CD14-positive monocyte (primary cell): ENCODE measurements around the gene IL1RAPL1. TPM values are rescaled to one million over a fixed set of nuclear protein-coding genes. Genes with fewer than 3 reads are reported as not detected.

Experiments used
- DNase-seq, 3 donors: peaks; one replicate each; pipeline ENCODE4 v3.0.0-alpha.2; 2011 to 2022
- H2AFZ ChIP-seq: 2 replicates; pipeline ENCODE4 v1.6.0; 2012; ENCODE audit warnings: mild to moderate bottlenecking, low read depth, low read length, inconsistent platforms; ENCODE audit not compliant: insufficient read depth, poor library complexity, severe bottlenecking
- H3K27ac ChIP-seq, 2 donors: 1 replicate in 1 of 2; 2 replicates in 1 of 2; pipeline ENCODE4 v1.5.1; 2012 to 2013; ENCODE audit warnings: low read length in 2 of 2, control low read depth in 1 of 2, inconsistent platforms in 1 of 2, low read depth in 1 of 2, mild to moderate bottlenecking in 1 of 2
- H3K27me3 ChIP-seq, 2 donors: one replicate each; pipeline versions ENCODE4 v1.6.0 to v1.6.1; 2011 to 2013; ENCODE audit warnings: low read length in 2 of 2; ENCODE audit not compliant: control insufficient read depth in 2 of 2, insufficient read depth in 2 of 2
- H3K36me3 ChIP-seq, 2 donors: replicated peaks in 1 of 2; 1 replicate in 1 of 2; 2 replicates in 1 of 2; pipeline versions ENCODE4 v1.5.1 to v1.6.1; 2012 to 2013; ENCODE audit warnings: low read length in 2 of 2, control low read depth in 1 of 2, inconsistent platforms in 1 of 2, mild to moderate bottlenecking in 1 of 2; ENCODE audit not compliant: insufficient read depth in 2 of 2, control insufficient read depth in 1 of 2
- H3K4me1 ChIP-seq, 2 donors: 1 replicate in 1 of 2; 2 replicates in 1 of 2; pipeline versions ENCODE4 v1.5.1 to v1.6.1; 2012 to 2013; ENCODE audit warnings: low read length in 2 of 2, control low read depth in 1 of 2, inconsistent platforms in 1 of 2, mild to moderate bottlenecking in 1 of 2, moderate library complexity in 1 of 2; ENCODE audit not compliant: insufficient read depth in 2 of 2, control insufficient read depth in 1 of 2
- H3K4me2 ChIP-seq: replicated peaks from 2 replicates; pipeline ENCODE3; 2012; ENCODE audit warnings: low read length, moderate library complexity, mild to moderate bottlenecking; ENCODE audit not compliant: poor library complexity, severe bottlenecking; ENCODE audit errors: extremely low read depth
- H3K4me3 ChIP-seq, 3 experiments: fragments of 200-600 bp in 1 of 3; sonication (generic) in 1 of 3; replicated peaks in 1 of 3; 1 replicate in 2 of 3; 2 replicates in 1 of 3; pipeline ENCODE4 v1.5.1; 2011 to 2013; ENCODE audit warnings: low read length in 3 of 3, mild to moderate bottlenecking in 3 of 3, control low read depth in 2 of 3, low read depth in 2 of 3, inconsistent platforms in 1 of 3, moderate library complexity in 1 of 3
- H3K79me2 ChIP-seq: 2 replicates; pipeline ENCODE4 v1.6.0; 2012; ENCODE audit warnings: mild to moderate bottlenecking, control low read depth, inconsistent platforms, low read length, moderate library complexity; ENCODE audit not compliant: insufficient read depth
- H3K9ac ChIP-seq: 2 replicates; pipeline ENCODE4 v1.6.0; 2017; ENCODE audit warnings: low read length, mild to moderate bottlenecking; ENCODE audit not compliant: insufficient read depth, poor library complexity, severe bottlenecking
- H3K9me3 ChIP-seq, 2 donors: replicated peaks in 1 of 2; 1 replicate in 1 of 2; 2 replicates in 1 of 2; pipeline versions ENCODE4 v1.5.1 to v1.6.1; 2012 to 2013; ENCODE audit warnings: low read length in 2 of 2, control low read depth in 1 of 2; ENCODE audit not compliant: control insufficient read depth in 1 of 2, insufficient read depth in 1 of 2
- H4K20me1 ChIP-seq: 2 replicates; pipeline ENCODE4 v1.6.0; 2012; ENCODE audit warnings: mild to moderate bottlenecking, low read length, control low read depth, moderate library complexity; ENCODE audit not compliant: insufficient read depth
- H3K27ac Mint-ChIP-seq, 7 donors: one replicate each; pipeline ENCODE4 v1.8.0; 2020; ENCODE audit warnings: mild to moderate bottlenecking in 7 of 7, mixed read lengths in 7 of 7, moderate library complexity in 6 of 7, inconsistent platforms in 2 of 7
- H3K27me3 Mint-ChIP-seq, 3 donors: one replicate each; pipeline ENCODE4 v1.8.0; 2021 to 2022; ENCODE audit warnings: low read depth in 3 of 3, mild to moderate bottlenecking in 3 of 3, mixed read lengths in 3 of 3, moderate library complexity in 3 of 3, inconsistent platforms in 1 of 3
- H3K36me3 Mint-ChIP-seq, 2 donors: one replicate each; pipeline ENCODE4 v1.8.0; 2020; ENCODE audit warnings: mixed read lengths in 2 of 2, inconsistent platforms in 1 of 2, mild to moderate bottlenecking in 1 of 2
- H3K4me1 Mint-ChIP-seq: one replicate; pipeline ENCODE4 v1.8.0; 2020; ENCODE audit warnings: mild to moderate bottlenecking, mixed read lengths
- H3K4me3 Mint-ChIP-seq, 2 donors: one replicate each; pipeline ENCODE4 v1.8.0; 2020; ENCODE audit warnings: mild to moderate bottlenecking in 2 of 2, mixed read lengths in 2 of 2, moderate library complexity in 1 of 2
- H3K9me3 Mint-ChIP-seq, 7 donors: one replicate each; pipeline ENCODE4 v1.8.0; 2020 to 2022; ENCODE audit warnings: mixed read lengths in 7 of 7, mild to moderate bottlenecking in 6 of 7, moderate library complexity in 6 of 7, inconsistent platforms in 2 of 7
- WGBS: methylation state at CpG from one replicate; pipeline ENCODE4 v1.1.5; 2013; ENCODE audit warnings: missing lambda C conversion rate; ENCODE audit not compliant: insufficient coverage; 5-methylcytosine and 5-hydroxymethylcytosine counted together
- intact Hi-C, 2 donors: fragments of 100-400 bp; cut with micrococcal nuclease; formaldehyde crosslinking; loops; one replicate each; pipeline versions ENCODE4 v1.15.0 to v1.15.1; 2023
- polyA plus RNA-seq, 3 donors: library from polyadenylated mRNA; depleted of rRNA in 1 of 3; unstranded in 2 of 3; stranded (reverse) in 1 of 3; fragments of 300-500 nt in 2 of 3; fragments of >200 nt in 1 of 3; fragmentation: Illumina TruSeq in 2 of 3; gene quantifications; 1 replicate in 2 of 3; 2 replicates in 1 of 3; pipeline ENCODE4 v1.2.3, GENCODE V29; 2012 to 2021
- TF ChIP-seq, protein P1 (sequence below): fragments of 200-600 bp; IDR thresholded peaks from one replicate; pipeline ENCODE4 v1.8.0; 2022; ENCODE audit warnings: antibody characterized with exemption, mild to moderate bottlenecking

The IL1RAPL1 gene
- polyA plus RNA-seq, 3 donors = not detected

DNA sequence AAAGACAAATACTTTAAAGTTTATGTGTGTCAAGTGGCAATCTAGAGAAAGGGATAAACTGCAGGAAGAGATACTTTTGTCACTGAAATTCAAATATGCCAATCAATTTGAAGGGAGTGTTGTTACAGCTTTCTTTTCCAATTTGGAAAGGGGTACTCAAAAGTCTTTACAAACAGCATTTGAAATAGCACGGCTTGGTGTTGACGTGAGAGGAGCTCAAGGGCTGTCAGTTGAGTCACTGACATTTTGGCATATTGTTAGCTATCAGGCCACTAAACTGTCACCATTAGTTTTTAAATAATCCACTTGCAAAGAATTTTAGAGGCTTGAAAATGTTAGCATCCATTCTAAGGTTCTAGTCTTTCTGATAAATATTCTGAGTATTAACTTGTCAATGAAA, 698.4 kb downstream of the IL1RAPL1 start:
- DNase-seq = no peak
- Mint-ChIP-seq H3K4me1 (no peaks in the 10 kb centered on the region), H3K4me3 (no peak overlapping the region), H3K27ac (no peak overlapping the region), H3K9me3 (peaks cover 0 to 2% (median 0%) of the 10 kb centered on the region in 7 donors), H3K27me3 (no peaks in the 10 kb centered on the region), H3K36me3 (no peaks in the 10 kb centered on the region)
- TF ChIP-seq, protein P1, sequence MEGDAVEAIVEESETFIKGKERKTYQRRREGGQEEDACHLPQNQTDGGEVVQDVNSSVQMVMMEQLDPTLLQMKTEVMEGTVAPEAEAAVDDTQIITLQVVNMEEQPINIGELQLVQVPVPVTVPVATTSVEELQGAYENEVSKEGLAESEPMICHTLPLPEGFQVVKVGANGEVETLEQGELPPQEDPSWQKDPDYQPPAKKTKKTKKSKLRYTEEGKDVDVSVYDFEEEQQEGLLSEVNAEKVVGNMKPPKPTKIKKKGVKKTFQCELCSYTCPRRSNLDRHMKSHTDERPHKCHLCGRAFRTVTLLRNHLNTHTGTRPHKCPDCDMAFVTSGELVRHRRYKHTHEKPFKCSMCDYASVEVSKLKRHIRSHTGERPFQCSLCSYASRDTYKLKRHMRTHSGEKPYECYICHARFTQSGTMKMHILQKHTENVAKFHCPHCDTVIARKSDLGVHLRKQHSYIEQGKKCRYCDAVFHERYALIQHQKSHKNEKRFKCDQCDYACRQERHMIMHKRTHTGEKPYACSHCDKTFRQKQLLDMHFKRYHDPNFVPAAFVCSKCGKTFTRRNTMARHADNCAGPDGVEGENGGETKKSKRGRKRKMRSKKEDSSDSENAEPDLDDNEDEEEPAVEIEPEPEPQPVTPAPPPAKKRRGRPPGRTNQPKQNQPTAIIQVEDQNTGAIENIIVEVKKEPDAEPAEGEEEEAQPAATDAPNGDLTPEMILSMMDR = no peak
- Histone ChIP-seq H3K4me3 (no peak overlapping the region), H3K79me2 (no peaks in the 10 kb centered on the region), H3K9ac (no peak overlapping the region), H3K9me3 (peaks cover 0 to 3% of the 10 kb centered on the region in 2 donors), H2AFZ (no peak overlapping the region), H3K4me1 (no peaks in the 10 kb centered on the region), H3K27ac (no peak overlapping the region), H3K27me3 (no peaks in the 10 kb centered on the region), H3K36me3 (no peaks in the 10 kb centered on the region), H4K20me1 (no peaks in the 10 kb centered on the region), H3K4me2 (no peak overlapping the region)
- intact Hi-C loops = no loop called here
- WGBS = 80% methylated on average over 1 of the region's 2 CpGs

DNA sequence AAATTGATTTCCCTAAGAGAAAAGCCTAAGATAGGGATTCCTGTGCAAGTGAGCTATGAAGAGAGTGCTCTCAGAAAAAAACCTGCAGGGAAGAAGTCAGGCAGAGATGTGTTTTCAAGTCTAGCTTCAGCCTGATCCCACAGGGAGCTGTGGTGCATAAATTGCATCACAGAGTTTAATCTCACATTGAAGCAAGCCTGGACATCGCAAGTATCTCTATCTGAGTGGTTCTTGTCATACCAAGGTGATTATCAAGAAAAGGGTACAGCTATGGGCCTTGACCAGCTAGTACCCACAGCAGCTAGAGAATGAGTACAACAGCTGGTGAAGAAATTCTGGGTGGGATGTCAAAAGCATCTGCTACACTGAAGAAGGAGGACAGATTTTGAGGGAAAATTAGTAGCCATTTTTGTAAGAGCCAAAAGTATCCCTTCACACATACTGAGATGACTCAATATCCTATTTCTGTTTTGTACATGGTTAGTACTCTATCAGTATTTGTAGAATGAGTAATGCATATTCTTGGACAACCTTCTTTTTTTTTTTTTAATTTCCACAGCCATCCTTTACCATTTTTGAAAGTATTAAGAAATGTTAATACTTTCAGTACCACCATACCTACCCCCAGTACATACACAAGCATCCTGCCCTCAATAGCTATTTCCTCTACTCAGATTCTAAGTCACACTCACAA, 708.9 kb downstream of the IL1RAPL1 start:
- H3K9ac ChIP-seq = no peak overlapping the region
- H3K27me3 ChIP-seq = no peaks in the 10 kb centered on the region
- intact Hi-C loops = no loop called here
- no peaks in the 10 kb centered on the region for H3K4me1 Mint-ChIP-seq
- no peak overlapping the region for H3K4me3 ChIP-seq
- H3K27ac Mint-ChIP-seq = no peak overlapping the region
- H3K27ac ChIP-seq = no peak overlapping the region
- no peaks in the 10 kb centered on the region for H3K9me3 ChIP-seq
- no peak overlapping the region for H3K4me2 ChIP-seq
- H2AFZ ChIP-seq = no peak overlapping the region
- no peak for DNase-seq
- WGBS = no CpG with 5 or more reads among the region's 1 CpG
- no peaks in the 10 kb centered on the region for H3K79me2 ChIP-seq
- H3K27me3 Mint-ChIP-seq = peaks cover 0 to 3% (median 2%) of the 10 kb centered on the region in 3 donors
- no peaks in the 10 kb centered on the region for H3K36me3 ChIP-seq
- H3K4me1 ChIP-seq = no peaks in the 10 kb centered on the region
- no peak overlapping the region for H3K4me3 Mint-ChIP-seq
- no peaks in the 10 kb centered on the region for H4K20me1 ChIP-seq
- TF ChIP-seq, protein P1 = no peak
- H3K36me3 Mint-ChIP-seq = no peaks in the 10 kb centered on the region
- H3K9me3 Mint-ChIP-seq = peaks cover 0 to 1% (median 0%) of the 10 kb centered on the region in 7 donors
